ENCODE measurements around the gene AIP. TPM values are rescaled to one million over a fixed set of nuclear protein-coding genes. Genes with fewer than 3 reads are reported as not detected.

Gene AIP
- total and polyA plus RNA-seq, 9 of the 15 experiments (the other 6 are each of a cell fraction or from before 2014, with no cell fraction given), result 5.2 to 92.5 (median 52.7) TPM

DNA sequence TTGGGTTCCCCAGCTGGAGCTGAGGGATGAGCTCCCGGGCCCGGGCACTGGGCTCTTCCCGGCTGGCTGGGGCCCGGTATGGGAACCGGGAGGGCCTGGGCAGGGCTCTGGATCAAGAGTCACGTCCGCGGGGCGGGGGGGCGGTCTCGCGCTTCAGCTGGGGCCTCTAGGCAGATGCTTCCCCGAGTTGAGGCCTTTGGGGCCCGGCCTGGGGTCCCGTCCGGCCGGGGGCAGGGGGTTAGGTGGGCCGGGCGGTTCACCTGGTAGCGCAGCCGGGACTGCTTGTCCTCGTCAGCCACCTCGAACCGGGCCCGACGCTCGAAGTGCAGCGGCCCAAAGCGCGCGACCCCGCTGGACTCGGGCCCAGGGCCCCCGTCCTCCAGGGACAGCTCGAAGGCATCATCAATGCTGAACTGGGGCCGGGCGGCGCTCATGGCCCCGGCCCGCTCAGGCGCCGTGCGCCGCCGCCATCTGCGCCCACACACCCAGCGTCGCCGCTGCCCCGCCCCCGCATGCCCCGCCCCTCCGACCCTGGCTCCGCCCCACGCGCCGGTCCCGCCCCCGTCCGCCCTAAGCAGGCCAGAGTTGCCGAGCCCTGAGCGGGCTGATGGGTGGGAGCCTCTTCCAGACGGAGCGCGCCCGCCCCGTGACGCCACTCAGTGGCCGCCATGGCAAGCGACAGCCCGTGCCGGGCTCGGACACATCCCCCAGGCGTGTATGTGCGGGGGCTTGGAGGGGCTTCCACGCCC, 13.9 kb upstream of the AIP start, which contains the start of gene TMEM134 (continued):
- TF ChIP-seq, protein P1, sequence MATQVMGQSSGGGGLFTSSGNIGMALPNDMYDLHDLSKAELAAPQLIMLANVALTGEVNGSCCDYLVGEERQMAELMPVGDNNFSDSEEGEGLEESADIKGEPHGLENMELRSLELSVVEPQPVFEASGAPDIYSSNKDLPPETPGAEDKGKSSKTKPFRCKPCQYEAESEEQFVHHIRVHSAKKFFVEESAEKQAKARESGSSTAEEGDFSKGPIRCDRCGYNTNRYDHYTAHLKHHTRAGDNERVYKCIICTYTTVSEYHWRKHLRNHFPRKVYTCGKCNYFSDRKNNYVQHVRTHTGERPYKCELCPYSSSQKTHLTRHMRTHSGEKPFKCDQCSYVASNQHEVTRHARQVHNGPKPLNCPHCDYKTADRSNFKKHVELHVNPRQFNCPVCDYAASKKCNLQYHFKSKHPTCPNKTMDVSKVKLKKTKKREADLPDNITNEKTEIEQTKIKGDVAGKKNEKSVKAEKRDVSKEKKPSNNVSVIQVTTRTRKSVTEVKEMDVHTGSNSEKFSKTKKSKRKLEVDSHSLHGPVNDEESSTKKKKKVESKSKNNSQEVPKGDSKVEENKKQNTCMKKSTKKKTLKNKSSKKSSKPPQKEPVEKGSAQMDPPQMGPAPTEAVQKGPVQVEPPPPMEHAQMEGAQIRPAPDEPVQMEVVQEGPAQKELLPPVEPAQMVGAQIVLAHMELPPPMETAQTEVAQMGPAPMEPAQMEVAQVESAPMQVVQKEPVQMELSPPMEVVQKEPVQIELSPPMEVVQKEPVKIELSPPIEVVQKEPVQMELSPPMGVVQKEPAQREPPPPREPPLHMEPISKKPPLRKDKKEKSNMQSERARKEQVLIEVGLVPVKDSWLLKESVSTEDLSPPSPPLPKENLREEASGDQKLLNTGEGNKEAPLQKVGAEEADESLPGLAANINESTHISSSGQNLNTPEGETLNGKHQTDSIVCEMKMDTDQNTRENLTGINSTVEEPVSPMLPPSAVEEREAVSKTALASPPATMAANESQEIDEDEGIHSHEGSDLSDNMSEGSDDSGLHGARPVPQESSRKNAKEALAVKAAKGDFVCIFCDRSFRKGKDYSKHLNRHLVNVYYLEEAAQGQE (IDR thresholded peaks at IDR 0.05; ENCODE audit: borderline replicate concordance), result peak; percentile 92
- TF ChIP-seq, protein P1 (CRISPR knock-in tag; IDR thresholded peaks at IDR 0.05; ENCODE audit: low read depth), result no peak
- TF ChIP-seq UBTF (IDR thresholded peaks at IDR 0.05; ENCODE audit: borderline replicate concordance in 1 of 2, low read depth in 2 of 2, low read length in 2 of 2) (0 out of 4 replicates have a peak, but pooled peaks of 1 of the 2 experiments have one; percentile 37), EGR1 (conservative IDR thresholded peaks at IDR 0.05) (peak; percentile 72), ZNF583 (CRISPR knock-in tag; IDR thresholded peaks at IDR 0.05) (0 out of 2 replicates have a peak, but pooled peaks have one; percentile 17), ZNF780A (CRISPR knock-in tag; IDR thresholded peaks at IDR 0.05) (0 out of 2 replicates have a peak, but pooled peaks have one; percentile 17), DEAF1 (CRISPR knock-in tag; IDR thresholded peaks at IDR 0.05) (peak; percentile 32; the same call in 1 of the 2 replicates), SP1 (CRISPR knock-in tag; IDR thresholded peaks at IDR 0.05) (peak; percentile 97), L3MBTL2 (IDR thresholded peaks at IDR 0.05) (peak; percentile 51; the same call in 1 of the 2 replicates)
- TF ChIP-seq, protein P2, sequence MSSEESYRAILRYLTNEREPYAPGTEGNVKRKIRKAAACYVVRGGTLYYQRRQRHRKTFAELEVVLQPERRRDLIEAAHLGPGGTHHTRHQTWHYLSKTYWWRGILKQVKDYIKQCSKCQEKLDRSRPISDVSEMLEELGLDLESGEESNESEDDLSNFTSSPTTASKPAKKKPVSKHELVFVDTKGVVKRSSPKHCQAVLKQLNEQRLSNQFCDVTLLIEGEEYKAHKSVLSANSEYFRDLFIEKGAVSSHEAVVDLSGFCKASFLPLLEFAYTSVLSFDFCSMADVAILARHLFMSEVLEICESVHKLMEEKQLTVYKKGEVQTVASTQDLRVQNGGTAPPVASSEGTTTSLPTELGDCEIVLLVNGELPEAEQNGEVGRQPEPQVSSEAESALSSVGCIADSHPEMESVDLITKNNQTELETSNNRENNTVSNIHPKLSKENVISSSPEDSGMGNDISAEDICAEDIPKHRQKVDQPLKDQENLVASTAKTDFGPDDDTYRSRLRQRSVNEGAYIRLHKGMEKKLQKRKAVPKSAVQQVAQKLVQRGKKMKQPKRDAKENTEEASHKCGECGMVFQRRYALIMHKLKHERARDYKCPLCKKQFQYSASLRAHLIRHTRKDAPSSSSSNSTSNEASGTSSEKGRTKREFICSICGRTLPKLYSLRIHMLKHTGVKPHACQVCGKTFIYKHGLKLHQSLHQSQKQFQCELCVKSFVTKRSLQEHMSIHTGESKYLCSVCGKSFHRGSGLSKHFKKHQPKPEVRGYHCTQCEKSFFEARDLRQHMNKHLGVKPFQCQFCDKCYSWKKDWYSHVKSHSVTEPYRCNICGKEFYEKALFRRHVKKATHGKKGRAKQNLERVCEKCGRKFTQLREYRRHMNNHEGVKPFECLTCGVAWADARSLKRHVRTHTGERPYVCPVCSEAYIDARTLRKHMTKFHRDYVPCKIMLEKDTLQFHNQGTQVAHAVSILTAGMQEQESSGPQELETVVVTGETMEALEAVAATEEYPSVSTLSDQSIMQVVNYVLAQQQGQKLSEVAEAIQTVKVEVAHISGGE (CRISPR knock-in tag; IDR thresholded peaks at IDR 0.05), result 0 out of 6 replicates have a peak, but pooled peaks of 1 of the 3 experiments have one; percentile 65

Data from K562 (cell line).